ACC112 (cell line): ENCODE data around the gene ANKRD34B.

Experiments
- H2AFZ ChIP-seq: fragments of 200-600 bp; sonication (generic); one replicate; pipeline ENCODE4 v1.6.0; 2017; ENCODE audit warnings: antibody characterized with exemption, low read length; ENCODE audit not compliant: unreplicated experiment
- H3K27ac ChIP-seq: fragments of 200-600 bp; sonication (generic); 2 replicates; pipeline ENCODE4 v1.5.1; 2014; ENCODE audit warnings: low read depth, mild to moderate bottlenecking, antibody characterized with exemption, low read length, moderate library complexity
- H3K27me3 ChIP-seq: fragments of 200-600 bp; sonication (generic); 2 replicates; pipeline ENCODE4 v1.6.1; 2014; ENCODE audit warnings: mild to moderate bottlenecking, antibody characterized with exemption, low read length, moderate library complexity, mixed read lengths; ENCODE audit not compliant: insufficient read depth
- H3K36me3 ChIP-seq: fragments of 200-600 bp; sonication (generic); 2 replicates; pipeline ENCODE4 v1.6.1; 2016; ENCODE audit warnings: mild to moderate bottlenecking, antibody characterized with exemption, low read length, moderate library complexity, mixed read lengths; ENCODE audit not compliant: insufficient read depth
- H3K4me1 ChIP-seq: fragments of 200-600 bp; sonication (generic); one replicate; pipeline ENCODE4 v1.6.1; 2016; ENCODE audit warnings: low read length, mixed read lengths; ENCODE audit not compliant: insufficient read depth, unreplicated experiment, control insufficient read depth
- H3K4me3 ChIP-seq: fragments of 200-600 bp; sonication (generic); 2 replicates; pipeline ENCODE4 v1.5.1; 2014; ENCODE audit warnings: mild to moderate bottlenecking, low read depth, low read length
- H3K79me2 ChIP-seq: fragments of 200-600 bp; sonication (generic); one replicate; pipeline ENCODE4 v1.6.0; 2016; ENCODE audit warnings: low read length; ENCODE audit not compliant: control insufficient read depth, unreplicated experiment, insufficient read depth

The ANKRD34B gene

DNA sequence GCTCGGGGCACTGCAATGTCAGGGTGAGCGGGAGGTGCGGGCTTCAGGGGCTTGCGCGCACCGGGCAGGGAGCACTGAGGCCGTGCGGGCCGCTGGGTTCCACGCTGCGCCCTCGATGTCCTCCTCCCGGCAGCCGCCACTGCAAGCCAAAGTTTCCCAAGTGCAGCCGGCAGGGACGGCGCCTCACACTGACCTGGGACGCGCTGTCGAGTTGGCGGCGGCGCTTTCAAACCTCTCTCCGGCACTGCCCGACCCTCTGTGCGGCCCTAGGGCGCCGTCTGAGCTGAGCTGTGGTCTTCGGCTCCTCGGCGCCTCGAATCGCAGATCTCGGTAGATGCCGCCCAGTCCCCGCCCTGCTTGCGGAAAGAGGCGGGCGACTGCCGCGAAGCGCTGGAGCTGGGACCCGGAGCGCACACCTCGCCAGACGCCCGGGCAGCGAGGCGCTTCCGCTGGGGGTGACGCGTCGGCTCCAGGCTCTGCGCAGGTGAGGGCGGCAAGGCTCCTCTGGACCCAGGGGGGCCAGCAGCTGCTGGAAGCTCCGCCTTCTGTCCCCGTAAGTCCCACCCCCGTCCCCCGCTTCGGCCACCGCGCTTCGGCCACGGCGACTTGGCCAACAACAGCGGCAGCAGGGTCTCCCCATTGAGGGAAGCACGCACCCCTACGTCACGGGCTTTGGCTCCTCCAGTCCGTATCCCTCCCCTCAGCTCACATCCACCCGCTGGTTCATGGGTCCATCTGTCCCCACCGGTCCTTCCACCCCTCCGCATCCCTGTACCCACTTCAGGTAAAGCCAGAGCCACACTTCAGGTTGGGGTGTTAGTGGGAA, at the start of gene ANKRD34B:
ANKRD34B (minus strand) TSS at position 320 of the 826 bp plus-strand sequence. CDS start 10,261 bp downstream, outside the sequence.
- Histone ChIP-seq H3K4me1 (no peaks in the 10 kb centered on the region), H3K27me3 (peaks cover 88% of the 10 kb centered on the region), H3K36me3 (no peaks in the 10 kb centered on the region), H3K27ac (no peak within 1 kb of the TSS), H3K4me3 (peak within 1 kb of the TSS; percentile 66), H2AFZ (no peak within 1 kb of the TSS), H3K79me2 (no peaks in the 10 kb centered on the region)

DNA sequence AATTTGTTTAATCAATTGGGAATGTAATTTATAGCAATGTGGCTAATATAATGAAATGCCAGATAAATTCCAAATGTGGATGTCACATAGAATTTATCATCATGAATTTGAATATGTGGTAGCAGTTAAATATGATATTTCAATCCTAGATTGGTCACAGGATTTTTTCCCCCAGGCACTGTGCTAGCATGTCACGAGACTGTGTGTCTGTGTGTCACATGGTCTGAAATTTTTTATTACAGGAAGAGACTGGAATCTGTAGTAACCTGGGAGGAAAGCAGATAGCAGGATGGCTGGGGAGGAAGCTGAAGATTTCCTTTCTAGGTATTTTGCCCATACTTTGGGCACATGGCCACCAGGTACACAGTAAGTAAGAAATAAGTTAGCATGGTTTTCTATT, 49.0 kb upstream of the ANKRD34B start:
- Histone ChIP-seq H3K36me3 (no peaks in the 10 kb centered on the region), H2AFZ (no peak overlapping the region), H3K27ac (no peak overlapping the region), H3K4me1 (no peaks in the 10 kb centered on the region), H3K4me3 (no peak overlapping the region), H3K79me2 (no peaks in the 10 kb centered on the region), H3K27me3 (no peaks in the 10 kb centered on the region)

DNA sequence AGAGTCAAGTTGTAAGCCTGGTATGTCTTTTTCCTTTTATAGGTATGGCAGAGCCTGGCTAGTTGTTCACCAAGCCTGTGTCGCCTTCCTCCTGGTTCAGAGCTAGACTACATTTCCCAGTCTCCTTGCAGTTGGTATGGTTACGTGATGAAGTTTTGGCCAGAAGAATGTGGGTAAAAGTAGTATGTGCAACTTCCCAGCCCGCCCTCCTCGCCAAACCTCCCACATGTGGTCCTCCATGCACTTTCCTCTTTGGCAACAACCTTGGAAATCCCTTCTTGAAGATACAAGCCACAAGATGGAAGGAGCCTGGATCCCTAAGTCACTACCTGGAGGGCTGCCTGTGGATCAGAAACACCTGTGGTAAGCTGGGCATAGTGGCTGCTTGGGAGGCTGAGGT, 48.4 kb upstream of the ANKRD34B start:
- Histone ChIP-seq H3K4me1 (no peaks in the 10 kb centered on the region), H3K79me2 (no peaks in the 10 kb centered on the region), H2AFZ (no peak overlapping the region), H3K4me3 (no peak overlapping the region), H3K27me3 (no peaks in the 10 kb centered on the region), H3K36me3 (no peaks in the 10 kb centered on the region), H3K27ac (no peak overlapping the region)

DNA sequence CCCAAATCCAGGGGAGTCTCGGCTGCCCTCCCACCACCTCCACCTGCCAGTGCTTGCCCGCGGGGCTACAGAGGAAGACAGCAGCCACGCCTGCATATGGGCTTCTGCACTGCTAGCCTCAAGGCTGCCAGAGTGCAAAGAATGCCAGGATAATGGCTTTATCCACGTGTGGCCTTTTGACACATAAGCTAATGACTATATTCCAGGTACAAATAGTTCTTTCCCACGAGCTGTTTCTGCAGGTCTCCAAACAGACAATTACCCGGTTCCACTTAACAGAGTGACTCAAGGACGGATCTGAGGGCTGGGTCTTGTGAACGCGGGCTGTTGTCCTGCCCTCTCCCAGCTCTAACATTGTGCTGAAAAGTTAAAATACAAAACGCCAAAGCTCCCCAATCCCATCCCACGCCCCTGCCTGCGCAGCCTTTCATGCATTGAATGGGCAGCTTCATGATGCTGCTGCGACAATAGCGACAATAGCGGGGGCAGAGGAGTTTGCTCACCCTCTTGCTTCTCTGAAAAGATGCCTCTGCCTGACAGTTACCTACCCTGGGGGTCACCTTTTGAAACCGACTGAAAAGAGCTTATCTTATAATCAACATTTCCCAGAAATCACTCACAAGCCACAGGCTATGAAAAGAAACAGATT, 45.3 kb upstream of the ANKRD34B start:
- no peak overlapping the region for H3K27ac ChIP-seq
- no peak overlapping the region for H2AFZ ChIP-seq
- no peaks in the 10 kb centered on the region for H3K79me2 ChIP-seq
- H3K4me3 ChIP-seq: no peak overlapping the region
- H3K36me3 ChIP-seq: no peaks in the 10 kb centered on the region
- no peaks in the 10 kb centered on the region for H3K4me1 ChIP-seq
- no peaks in the 10 kb centered on the region for H3K27me3 ChIP-seq

DNA sequence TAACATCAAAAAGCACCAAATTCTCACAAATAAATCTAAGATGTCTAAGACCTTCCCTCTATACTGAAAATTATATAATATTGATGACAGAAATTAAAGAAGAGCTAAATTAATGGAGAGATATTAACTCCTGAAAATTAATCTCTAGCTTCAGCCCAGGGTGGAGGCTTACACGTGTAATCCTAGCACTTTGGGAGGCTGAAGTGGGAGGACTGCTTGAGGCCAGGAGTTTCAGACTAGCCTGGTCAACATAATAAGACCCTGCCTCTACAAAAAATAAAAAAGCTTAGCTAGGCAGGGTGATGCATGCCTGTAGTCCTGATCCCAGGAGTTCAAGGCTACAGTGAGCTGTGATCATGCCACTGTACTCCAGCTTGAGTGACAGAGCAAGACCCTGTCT, 39.6 kb upstream of the ANKRD34B start:
- no peaks in the 10 kb centered on the region for H3K36me3 ChIP-seq
- H3K27me3 ChIP-seq: no peaks in the 10 kb centered on the region
- H3K79me2 ChIP-seq: no peaks in the 10 kb centered on the region
- H3K4me3 ChIP-seq: no peak overlapping the region
- H3K27ac ChIP-seq: no peak overlapping the region
- no peaks in the 10 kb centered on the region for H3K4me1 ChIP-seq
- no peak overlapping the region for H2AFZ ChIP-seq

DNA sequence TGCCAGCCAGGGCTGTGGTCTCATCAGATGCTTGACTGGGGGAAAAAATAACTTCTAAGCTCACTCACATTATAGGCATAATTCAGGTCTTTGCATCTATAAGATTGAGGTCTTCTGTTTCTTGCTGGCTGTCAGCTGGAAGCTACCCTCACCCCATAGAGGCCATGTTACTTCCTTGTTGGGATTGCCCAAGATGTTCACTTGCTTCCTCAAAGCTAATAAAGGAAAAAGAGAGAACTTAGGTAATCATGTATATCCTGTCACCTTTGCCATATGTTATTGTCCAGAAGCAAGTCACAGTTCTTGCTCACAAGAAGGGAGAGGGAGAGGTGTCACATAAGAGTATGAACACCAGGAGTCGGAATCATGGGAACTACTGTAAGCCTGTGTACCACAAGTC, 38.7 kb upstream of the ANKRD34B start:
- Histone ChIP-seq H2AFZ (no peak overlapping the region), H3K36me3 (no peaks in the 10 kb centered on the region), H3K4me3 (no peak overlapping the region), H3K4me1 (no peaks in the 10 kb centered on the region), H3K27ac (no peak overlapping the region), H3K79me2 (no peaks in the 10 kb centered on the region), H3K27me3 (no peaks in the 10 kb centered on the region)

DNA sequence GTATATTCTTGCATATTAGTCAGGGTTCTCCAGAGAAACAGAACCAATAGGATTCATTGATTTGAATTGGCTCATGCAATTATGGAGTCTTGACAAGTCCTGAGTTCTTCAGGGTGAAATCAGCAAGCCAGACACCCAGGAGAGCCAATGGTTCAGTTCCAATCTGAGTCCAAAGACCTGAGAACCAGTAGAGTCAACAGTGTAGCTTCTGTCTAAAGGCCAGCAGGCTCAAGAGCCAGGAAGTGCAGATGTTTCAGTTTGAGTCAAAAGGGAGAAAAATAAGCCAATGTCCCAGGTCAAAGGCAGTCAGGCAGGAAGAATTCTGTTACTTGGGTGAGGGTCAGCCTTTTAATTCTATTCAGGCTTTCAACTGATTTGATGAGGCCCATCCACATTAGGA, 37.8 kb upstream of the ANKRD34B start:
- Histone ChIP-seq H3K4me1 (no peaks in the 10 kb centered on the region), H3K4me3 (no peak overlapping the region), H3K27me3 (no peaks in the 10 kb centered on the region), H2AFZ (no peak overlapping the region), H3K27ac (no peak overlapping the region), H3K79me2 (no peaks in the 10 kb centered on the region), H3K36me3 (no peaks in the 10 kb centered on the region)

DNA sequence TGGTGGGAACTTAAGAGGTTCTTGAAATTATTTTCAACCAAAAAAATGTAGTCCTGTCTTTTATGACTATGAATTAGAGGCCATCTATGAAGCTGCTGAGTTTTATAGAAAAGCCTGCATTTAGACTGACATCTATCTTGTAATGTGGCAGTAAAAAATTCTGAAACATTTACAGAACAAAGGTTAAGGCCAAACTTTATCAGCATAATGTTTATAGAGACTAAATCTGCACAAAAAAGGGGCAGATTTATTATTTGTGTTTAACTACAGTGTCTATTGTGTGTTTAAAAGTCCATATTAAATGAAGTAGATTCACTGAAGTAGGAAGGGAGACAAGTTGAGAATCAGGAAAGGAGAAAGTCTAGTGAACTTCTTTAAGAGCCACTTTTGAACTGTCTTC, 37.3 kb upstream of the ANKRD34B start:
- no peak overlapping the region for H3K27ac ChIP-seq
- H3K4me1 ChIP-seq: no peaks in the 10 kb centered on the region
- no peak overlapping the region for H3K4me3 ChIP-seq
- H3K36me3 ChIP-seq: no peaks in the 10 kb centered on the region
- no peaks in the 10 kb centered on the region for H3K27me3 ChIP-seq
- no peak overlapping the region for H2AFZ ChIP-seq
- H3K79me2 ChIP-seq: no peaks in the 10 kb centered on the region

DNA sequence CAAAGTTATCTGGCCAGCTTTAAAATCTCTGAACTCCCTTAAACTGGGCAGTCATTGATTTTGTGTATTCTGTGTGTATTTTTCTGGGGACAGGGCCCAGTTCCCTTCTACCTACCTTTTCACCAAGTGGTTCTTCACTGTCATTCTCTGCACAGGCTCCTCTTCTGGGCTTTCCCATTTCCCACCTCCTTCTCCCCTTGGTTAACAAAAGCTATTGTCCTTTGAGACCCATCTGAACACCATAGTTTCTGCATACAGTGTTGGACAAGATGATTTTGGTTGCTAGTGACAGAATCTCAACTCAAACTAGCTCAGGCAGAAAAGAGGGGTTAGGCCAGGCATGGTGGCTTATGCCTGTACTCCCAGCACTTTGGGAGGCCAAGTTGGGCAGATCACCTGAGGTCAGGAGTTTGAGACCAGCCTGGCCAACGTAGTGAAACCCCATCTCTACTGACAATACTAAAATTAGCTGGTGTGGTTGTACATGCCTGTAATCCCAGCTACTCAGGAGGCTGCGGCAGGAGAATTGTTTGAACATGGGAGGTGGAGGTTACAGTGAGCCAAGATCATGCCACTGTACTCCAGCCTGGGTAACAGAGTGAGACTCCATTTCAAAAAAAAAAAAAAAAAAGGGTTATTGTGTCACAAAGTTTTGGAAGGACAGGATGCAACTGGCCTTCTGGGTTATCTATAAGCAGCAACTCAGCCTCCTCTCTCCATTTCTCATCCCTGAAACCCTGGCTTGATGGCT, 31.0 kb upstream of the ANKRD34B start:
- H3K4me1 ChIP-seq: no peaks in the 10 kb centered on the region
- no peaks in the 10 kb centered on the region for H3K79me2 ChIP-seq

DNA sequence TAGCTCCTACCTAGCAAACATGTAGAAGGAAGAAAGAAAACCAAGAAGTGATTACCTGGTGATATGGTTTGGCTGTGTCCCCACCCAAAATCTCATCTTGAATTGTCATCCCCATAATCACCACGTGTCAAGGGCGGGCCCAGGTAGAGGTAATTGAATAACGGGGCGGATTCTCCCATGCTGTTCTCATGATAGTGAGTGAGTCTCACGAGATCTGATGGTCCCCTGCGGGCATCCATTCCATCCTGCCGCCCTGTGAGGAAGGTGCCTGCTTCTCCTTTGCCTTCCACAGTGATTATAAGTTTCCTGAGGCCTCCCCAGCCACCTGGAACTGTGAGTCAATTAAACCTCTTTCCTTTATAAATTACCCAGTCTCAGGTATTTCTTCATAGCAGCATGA, 27.4 kb upstream of the ANKRD34B start:
- Histone ChIP-seq H3K27me3 (no peaks in the 10 kb centered on the region), H3K79me2 (no peaks in the 10 kb centered on the region), H3K4me1 (no peaks in the 10 kb centered on the region), H3K4me3 (no peak overlapping the region), H3K27ac (no peak overlapping the region), H2AFZ (no peak overlapping the region), H3K36me3 (no peaks in the 10 kb centered on the region)

More for the DNA sequence above, 31.0 kb upstream of the ANKRD34B start:
- no peak overlapping the region for H3K4me3 ChIP-seq
- H3K27me3 ChIP-seq: no peaks in the 10 kb centered on the region
- H3K36me3 ChIP-seq: no peaks in the 10 kb centered on the region
- no peak overlapping the region for H2AFZ ChIP-seq
- H3K27ac ChIP-seq: no peak overlapping the region
